WERI-Rb-1 (cell line): ENCODE data around the gene COL8A1.
"Not testable (repeated sequence)": the region's sequence is repeated elsewhere in the genome, so short reads cannot be mapped to it uniquely, and the experiment has no call there.

Source experiments
- DNase-seq: peaks from one replicate; pipeline ENCODE4 v3.0.0-alpha.2; 2020
- H3K27ac ChIP-seq: fragments of 250-450 bp; sonication (Bioruptor Pico); 2 replicates; pipeline ENCODE4 v1.5.1; 2020; ENCODE audit warnings: mild to moderate bottlenecking, moderate library complexity
- H3K27me3 ChIP-seq: fragments of 250-450 bp; sonication (Bioruptor Pico); 2 replicates; pipeline ENCODE4 v1.5.1; 2021; ENCODE audit warnings: mild to moderate bottlenecking, low read depth, moderate library complexity; ENCODE audit not compliant: insufficient read depth, severe bottlenecking
- H3K36me3 ChIP-seq: fragments of 250-450 bp; sonication (Bioruptor Pico); 2 replicates; pipeline ENCODE4 v1.5.1; 2020; ENCODE audit warnings: mild to moderate bottlenecking, moderate library complexity
- H3K4me3 ChIP-seq: 2 replicates; pipeline ENCODE4 v1.5.1; 2011; ENCODE audit warnings: low read depth, mild to moderate bottlenecking, control low read depth, low read length
- H3K9me3 ChIP-seq: fragments of 250-450 bp; sonication (Bioruptor Pico); 2 replicates; pipeline ENCODE4 v1.5.1; 2021; ENCODE audit warnings: mild to moderate bottlenecking, moderate library complexity; ENCODE audit not compliant: severe bottlenecking
- CTCF ChIP-seq: IDR thresholded peaks from 2 replicates; pipeline ENCODE4 v1.5.1; 2011; ENCODE audit warnings: low read depth, mild to moderate bottlenecking, control low read depth, inconsistent platforms, low read length

Gene COL8A1

DNA sequence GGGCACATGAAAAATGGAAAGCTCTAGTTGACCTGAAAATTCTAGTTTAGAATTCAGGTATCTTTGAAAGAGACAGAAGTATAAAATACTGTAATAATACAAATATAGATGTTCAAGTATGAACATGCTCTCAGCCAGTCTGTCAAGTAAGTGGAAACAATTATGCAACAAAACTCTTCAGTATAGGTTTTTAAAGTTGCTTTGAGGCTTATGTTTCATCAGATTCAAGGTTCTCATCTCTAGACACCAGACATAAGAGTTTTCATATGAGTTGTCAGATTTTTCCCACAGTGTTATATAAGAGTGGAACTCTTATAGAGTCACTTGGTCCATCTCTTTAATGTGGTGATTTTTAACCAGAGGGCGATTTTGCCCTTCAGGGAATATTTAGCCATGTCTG is 201.2 kb downstream of the COL8A1 start:
- Histone ChIP-seq H3K27me3 (no peaks in the 10 kb centered on the region), H3K27ac (no peak overlapping the region), H3K9me3 (no peaks in the 10 kb centered on the region), H3K4me3 (no peak overlapping the region), H3K36me3 (no peaks in the 10 kb centered on the region; the same call in 1 of the 2 replicates)
- no peak for TF ChIP-seq CTCF
- DNase-seq = no peak

- not testable (repeated sequence) for H3K27ac ChIP-seq, H3K36me3 ChIP-seq, H3K9me3 ChIP-seq, H3K4me3 ChIP-seq, DNase-seq, H3K27me3 ChIP-seq
Observed at GRCh38 chr3:99841949-99842348, 203.6 kb downstream of the COL8A1 start.

DNA sequence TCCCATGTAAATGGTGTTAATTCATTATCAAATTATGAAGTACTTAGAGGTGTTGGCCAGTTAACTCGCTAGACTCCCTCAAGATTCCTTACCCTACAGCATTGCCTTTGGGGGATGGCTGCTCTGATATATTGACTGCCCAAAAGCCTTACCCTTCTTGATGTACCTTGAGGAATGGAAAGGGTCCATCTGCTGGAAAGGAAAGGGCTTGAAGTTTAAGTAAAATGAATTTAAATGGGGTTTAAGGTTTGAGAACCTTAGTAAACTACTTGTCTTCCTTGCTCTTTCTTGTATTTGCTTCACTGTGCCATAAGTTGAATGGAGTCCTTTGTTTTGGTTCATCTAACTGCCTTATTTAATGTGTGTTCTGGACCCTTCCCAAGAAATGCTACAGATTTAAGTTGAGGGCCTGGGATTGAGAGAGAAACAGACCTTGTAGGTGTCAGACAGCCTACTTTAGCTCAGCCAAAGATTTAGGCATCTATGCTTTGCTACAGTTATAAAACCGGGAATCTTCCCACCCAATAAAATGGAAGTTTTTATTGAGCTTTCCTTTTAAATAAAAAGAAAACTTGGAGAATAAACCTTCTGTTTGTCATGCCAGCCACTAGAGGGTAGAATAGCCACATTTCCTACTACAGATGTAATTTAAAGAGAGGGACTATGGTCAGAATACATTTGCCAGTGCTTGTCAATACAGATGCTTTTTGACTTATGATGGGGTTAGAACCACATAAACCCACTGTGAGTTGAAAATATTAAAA is 204.6 kb downstream of the COL8A1 start:
- H3K27ac ChIP-seq = no peak overlapping the region; the same call in 1 of the 2 replicates
- H3K4me3 ChIP-seq = no peak overlapping the region
- TF ChIP-seq CTCF = 0 out of 2 replicates have a peak, but pooled peaks have one; percentile 23
- peaks cover 5% of the 10 kb centered on the region for H3K36me3 ChIP-seq
- no peaks in the 10 kb centered on the region for H3K27me3 ChIP-seq
- DNase-seq = no peak
- H3K9me3 ChIP-seq = no peaks in the 10 kb centered on the region

DNA sequence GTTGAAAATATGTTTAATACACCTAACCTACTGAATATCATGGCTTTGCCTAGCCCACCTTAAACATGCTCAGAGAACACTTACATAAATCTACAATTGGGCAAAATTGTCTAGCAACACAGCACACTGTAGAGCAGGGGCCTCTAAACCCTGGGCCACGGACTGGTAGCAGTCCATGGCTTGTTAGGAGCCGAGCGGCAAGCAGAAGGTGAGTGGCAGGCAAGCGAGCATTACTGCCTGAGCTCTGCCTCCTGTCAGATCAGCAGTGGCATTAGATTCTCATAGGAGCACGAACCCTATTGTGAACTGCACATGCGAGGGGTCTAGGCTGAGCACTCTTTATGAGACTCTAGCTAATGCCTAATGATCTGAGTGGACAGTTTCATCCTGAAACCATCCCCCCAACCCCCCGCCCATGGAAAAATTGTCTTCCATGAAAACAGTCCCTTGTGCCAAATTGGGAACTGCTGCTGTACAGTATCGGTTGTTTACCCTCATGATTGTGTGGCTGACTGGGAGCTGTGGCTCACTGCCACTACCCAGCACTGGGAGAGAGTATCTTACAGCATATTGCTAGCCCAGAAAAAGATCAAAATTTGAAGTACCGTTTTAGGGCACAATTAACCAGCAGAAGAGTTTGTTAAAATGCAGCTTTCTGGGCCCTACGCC is 205.3 kb downstream of the COL8A1 start:
- Histone ChIP-seq H3K9me3 (no peaks in the 10 kb centered on the region), H3K27me3 (no peaks in the 10 kb centered on the region), H3K27ac (peak overlapping the region; percentile 33), H3K4me3 (no peak overlapping the region), H3K36me3 (peaks cover 12% of the 10 kb centered on the region)
- DNase-seq = peak; percentile 24
- TF ChIP-seq CTCF = no peak

GRCh38 chr3:99845331-99845730 is 206.9 kb downstream of the COL8A1 start:
- Histone ChIP-seq H3K9me3 (no peaks in the 10 kb centered on the region), H3K4me3 (no peak overlapping the region), H3K27me3 (no peaks in the 10 kb centered on the region), H3K27ac (no peak overlapping the region), H3K36me3 (peaks cover 25% of the 10 kb centered on the region)
- no peak for TF ChIP-seq CTCF
- no peak for DNase-seq

DNA sequence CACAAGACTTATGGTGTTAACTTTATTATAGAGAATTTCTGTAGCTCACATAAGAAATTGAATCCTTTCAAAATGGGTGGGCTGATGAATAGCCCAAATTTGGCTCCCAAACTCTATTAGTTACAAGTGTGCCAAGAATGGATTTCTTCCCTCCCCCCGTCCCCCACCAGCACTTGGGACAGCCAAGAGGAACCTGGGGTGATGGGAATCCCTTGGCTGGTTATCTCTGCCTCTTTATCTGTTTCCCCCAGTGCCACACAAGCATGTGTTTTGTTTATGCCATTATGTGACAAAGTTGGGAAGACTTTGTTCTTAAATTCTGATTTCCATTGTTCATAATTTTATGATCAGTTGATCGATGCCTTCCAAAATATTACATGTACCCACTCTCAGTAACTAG is 207.6 kb downstream of the COL8A1 start:
- no peak for DNase-seq
- no peak for TF ChIP-seq CTCF
- no peaks in the 10 kb centered on the region for H3K9me3 ChIP-seq
- H3K27ac ChIP-seq = no peak overlapping the region
- H3K36me3 ChIP-seq = peaks cover 31% of the 10 kb centered on the region
- H3K4me3 ChIP-seq = no peak overlapping the region
- no peaks in the 10 kb centered on the region for H3K27me3 ChIP-seq
